HG02852 (cell line): ENCODE data around the gene COG3.

Experiments
- ATAC-seq: cut with Tn5 transposase; IDR thresholded peaks from one replicate; pipeline ENCODE4 v1.9.1; 2021; ENCODE audit warnings: mild to moderate bottlenecking, moderate library complexity; ENCODE audit not compliant: unreplicated experiment

Gene COG3

GRCh38 chr13:45544520-45544919 is 79.8 kb downstream of the COG3 start:
- no peak for ATAC-seq

GRCh38 chr13:45545686-45546409 is 81.1 kb downstream of the COG3 start:
- no peak for ATAC-seq

GRCh38 chr13:45546410-45546765 is 81.6 kb downstream of the COG3 start:
- no peak for ATAC-seq

GRCh38 chr13:45548281-45548680 is 83.5 kb downstream of the COG3 start:
- ATAC-seq = no peak

- ATAC-seq = no peak
These were observed 89.9 kb downstream of the COG3 start for GRCh38 chr13:45554604-45555109.

- ATAC-seq = no peak
These were observed 99.5 kb downstream of the COG3 start for GRCh38 chr13:45564133-45564776.

GRCh38 chr13:45565331-45565730 is 100.6 kb downstream of the COG3 start:
- ATAC-seq = no peak

- ATAC-seq = no peak
These were observed 110.5 kb downstream of the COG3 start for GRCh38 chr13:45575146-45575829.

GRCh38 chr13:45575830-45576180 is 111.1 kb downstream of the COG3 start:
- ATAC-seq = no peak

GRCh38 chr13:45576466-45576865 is 111.7 kb downstream of the COG3 start:
- no peak for ATAC-seq

GRCh38 chr13:45582408-45583076 is 117.8 kb downstream of the COG3 start:
- no peak for ATAC-seq

GRCh38 chr13:45584816-45585215 is 120.1 kb downstream of the COG3 start:
- ATAC-seq = no peak
